BJ (cell line): ENCODE results near the gene MISP. TPM values are rescaled to one million over a fixed set of nuclear protein-coding genes. Genes with fewer than 3 reads are reported as not detected.

Experiments
- CTCF ChIA-PET: fragments of 350-600 bp; formaldehyde crosslinking; extraction: SDS; loops from one replicate; lab custom pipeline; 2021; ENCODE audit warnings: antibody characterized with exemption, inconsistent platforms; lab: Yijun Ruan, JAX
- POLR2A ChIA-PET: fragments of 300-600 bp; sonication (Branson Sonifier 250); formaldehyde crosslinking; extraction: SDS; loops from one replicate; lab custom pipeline; 2021; ENCODE audit warnings: antibody characterized with exemption; lab: Charles Lee
- DNase-seq: peaks from one replicate; pipeline ENCODE4 v3.0.0-alpha.2; 2011; ENCODE audit warnings: low read depth
- H3K27me3 ChIP-seq: 2 replicates; pipeline ENCODE4 v1.6.0; 2011; ENCODE audit warnings: low read length; ENCODE audit not compliant: control insufficient read depth, insufficient read depth
- H3K36me3 ChIP-seq: 2 replicates; pipeline ENCODE4 v1.5.1; 2011; ENCODE audit warnings: low read length; ENCODE audit not compliant: control insufficient read depth, insufficient read depth
- H3K4me3 ChIP-seq: 2 replicates; pipeline ENCODE4 v1.5.1; 2011; ENCODE audit warnings: low read depth, mild to moderate bottlenecking, control low read depth, low read length
- CTCF ChIP-seq: IDR thresholded peaks from 2 replicates; pipeline ENCODE4 v1.5.1; 2011; ENCODE audit warnings: low read depth, mild to moderate bottlenecking, control low read depth, inconsistent platforms, low read length, moderate library complexity; ENCODE audit not compliant: insufficient read depth
- polyA plus RNA-seq: library from polyadenylated mRNA; depleted of rRNA; stranded (reverse); fragments of >200 nt; gene quantifications from 2 replicates; pipeline ENCODE4 v1.2.3, GENCODE V29; 2011

The MISP gene
- polyA plus RNA-seq, 1 experiment, result 0.06 TPM

DNA sequence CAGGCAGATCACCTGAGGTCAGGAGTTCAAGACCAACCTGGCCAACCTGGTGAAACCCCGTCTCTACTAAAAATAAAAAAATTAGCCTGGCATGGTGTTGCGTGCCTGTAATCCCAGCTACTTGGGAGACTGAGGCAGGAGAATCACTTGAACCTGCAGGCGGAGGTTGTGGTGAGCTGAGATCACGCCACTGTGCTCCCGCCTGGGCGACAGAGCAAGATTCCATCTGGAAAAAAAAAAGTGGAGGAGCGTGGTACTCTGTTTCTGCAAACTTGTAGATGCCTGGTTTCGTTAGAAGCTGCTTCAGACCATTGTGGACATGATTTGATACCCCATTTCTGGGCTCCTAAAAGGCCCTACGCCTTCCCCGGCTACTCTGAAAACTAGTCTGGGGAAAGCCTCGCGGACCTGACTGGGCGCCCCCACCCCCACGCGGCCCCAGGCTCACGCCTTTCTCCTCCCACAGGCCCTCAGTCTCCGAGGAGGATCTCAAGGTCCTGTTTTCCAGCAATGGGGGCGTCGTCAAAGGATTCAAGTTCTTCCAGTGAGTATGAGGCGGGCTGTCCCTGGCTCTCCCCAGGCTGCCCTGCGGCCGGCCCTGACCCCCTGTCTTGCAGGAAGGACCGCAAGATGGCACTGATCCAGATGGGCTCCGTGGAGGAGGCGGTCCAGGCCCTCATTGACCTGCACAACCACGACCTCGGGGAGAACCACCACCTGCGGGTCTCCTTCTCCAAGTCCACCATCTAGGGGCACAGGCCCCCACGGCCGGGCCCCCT is 59.4 kb downstream of the MISP start:
- CTCF ChIA-PET, result interaction anchor here (0.7 kb wide), 1 partner anchor 23 kb away, joined by 3 read pairs; no protein-coding TSS in a partner anchor

GRCh38 chr19:810883-811489 is 60.1 kb downstream of the MISP start:
- no peak for TF ChIP-seq CTCF
- ChIA-PET POLR2A (no interaction called here), CTCF (interaction anchor here (0.8 to 1.2 kb wide), 2 partner anchors 9 to 40 kb away, joined by 3 to 4 read pairs; no protein-coding TSS in a partner anchor)
- DNase-seq, result no peak
- Histone ChIP-seq H3K27me3 (no peaks in the 10 kb centered on the region), H3K4me3 (no peak overlapping the region), H3K36me3 (peaks cover 35% of the 10 kb centered on the region)

More for the DNA sequence above, 59.4 kb downstream of the MISP start:
- H3K4me3 ChIP-seq, result no peak overlapping the region
- POLR2A ChIA-PET, result no interaction called here
- H3K36me3 ChIP-seq, result peaks cover 43% of the 10 kb centered on the region
- no peak for TF ChIP-seq CTCF
- no peak for DNase-seq
- H3K27me3 ChIP-seq, result no peaks in the 10 kb centered on the region

GRCh38 chr19:811506-812048 is 60.7 kb downstream of the MISP start:
- no peak overlapping the region for H3K4me3 ChIP-seq
- no peak for TF ChIP-seq CTCF
- ChIA-PET CTCF (interaction anchor here (0.8 to 1.2 kb wide), 2 partner anchors 9 to 41 kb away, joined by 3 to 4 read pairs; no protein-coding TSS in a partner anchor), POLR2A (no interaction called here)
- peaks cover 32% of the 10 kb centered on the region for H3K36me3 ChIP-seq
- H3K27me3 ChIP-seq, result no peaks in the 10 kb centered on the region
- no peak for DNase-seq

DNA sequence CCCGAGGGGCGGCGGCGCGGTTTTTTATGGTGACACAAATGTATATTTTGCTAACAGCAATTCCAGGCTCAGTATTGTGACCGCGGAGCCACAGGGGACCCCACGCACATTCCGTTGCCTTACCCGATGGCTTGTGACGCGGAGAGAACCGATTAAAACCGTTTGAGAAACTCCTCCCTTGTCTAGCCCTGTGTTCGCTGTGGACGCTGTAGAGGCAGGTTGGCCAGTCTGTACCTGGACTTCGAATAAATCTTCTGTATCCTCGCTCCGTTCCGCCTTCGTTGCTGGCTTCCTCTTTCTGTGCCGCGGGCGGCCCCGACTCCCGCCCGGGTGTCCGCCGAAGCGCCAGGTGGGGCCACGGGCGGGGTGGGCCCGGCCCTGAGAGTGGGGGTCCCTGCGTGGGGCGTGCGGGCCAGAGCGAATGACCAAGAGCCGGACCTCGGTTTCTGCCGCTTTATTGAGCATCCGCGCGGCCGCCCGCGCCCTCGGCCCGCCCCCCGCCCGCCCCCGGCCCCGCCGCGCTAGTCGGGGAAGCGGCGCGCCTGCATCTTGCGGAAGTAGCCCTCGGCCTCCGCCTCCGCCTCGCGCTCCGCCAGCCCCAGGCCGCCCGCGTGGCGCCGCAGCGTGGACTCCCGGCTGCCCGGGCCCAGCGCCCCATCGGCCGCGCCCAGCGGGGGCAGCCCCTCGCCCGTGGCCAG is 61.3 kb downstream of the MISP start:
- ChIA-PET POLR2A (no interaction called here), CTCF (interaction anchor here (0.8 to 1.2 kb wide), 2 partner anchors 10 to 41 kb away, joined by 3 to 4 read pairs; no protein-coding TSS in a partner anchor)
- Histone ChIP-seq H3K27me3 (no peaks in the 10 kb centered on the region), H3K4me3 (no peak overlapping the region), H3K36me3 (peaks cover 26% of the 10 kb centered on the region)
- no peak for DNase-seq
- no peak for TF ChIP-seq CTCF
